GM18873 (cell line): Measurements from ENCODE around the gene PTMA.
A peak's percentile ranks its signal among the peaks of the same experiment; 100 is the strongest.

Experiments used
- ATAC-seq: cut with Tn5 transposase; IDR thresholded peaks from one replicate; pipeline ENCODE4 v1.9.1; 2021; ENCODE audit warnings: mild to moderate bottlenecking, moderate library complexity, moderate number of reproducible peaks; ENCODE audit not compliant: unreplicated experiment, low FRiP score

Gene PTMA

GRCh38 chr2:231674587-231675338 lies 33.6 kb upstream of the PTMA start:
- peak; percentile 22 for ATAC-seq

GRCh38 chr2:231676243-231676642 lies 32.1 kb upstream of the PTMA start:
- no peak for ATAC-seq

GRCh38 chr2:231677632-231678104 lies 30.7 kb upstream of the PTMA start:
- no peak for ATAC-seq

GRCh38 chr2:231679908-231680284 lies 28.4 kb upstream of the PTMA start:
- ATAC-seq, result no peak

GRCh38 chr2:231680285-231680991 lies 27.9 kb upstream of the PTMA start:
- ATAC-seq, result no peak

GRCh38 chr2:231680992-231681852 lies 27.1 kb upstream of the PTMA start:
- ATAC-seq, result no peak

- no peak for ATAC-seq
Observed at GRCh38 chr2:231682603-231683291, 25.6 kb upstream of the PTMA start.

GRCh38 chr2:231683292-231684235 lies 24.8 kb upstream of the PTMA start:
- ATAC-seq, result no peak

GRCh38 chr2:231684314-231685223 lies 23.8 kb upstream of the PTMA start:
- no peak for ATAC-seq

GRCh38 chr2:231685349-231686191 lies 22.8 kb upstream of the PTMA start:
- ATAC-seq, result no peak

GRCh38 chr2:231686192-231687100 lies 21.9 kb upstream of the PTMA start:
- ATAC-seq, result no peak

GRCh38 chr2:231687133-231687852 lies 21.0 kb upstream of the PTMA start:
- ATAC-seq, result no peak

- ATAC-seq, result no peak
Observed at GRCh38 chr2:231687961-231688360, 20.4 kb upstream of the PTMA start.

- no peak for ATAC-seq
Observed at GRCh38 chr2:231688719-231689118, 19.6 kb upstream of the PTMA start.

- ATAC-seq, result no peak
Observed at GRCh38 chr2:231689124-231689893, 19.0 kb upstream of the PTMA start.
